ENCODE results near the gene RAB17. TPM values are rescaled to one million over a fixed set of nuclear protein-coding genes. Genes with fewer than 3 reads are reported as not detected.

RAB17 gene
- total and polyA plus RNA-seq, 2 experiments from 2014 or later: 2.9 to 3.1 TPM

- Histone ChIP-seq H3K4me1 (ENCODE audit: low read depth) (peaks cover 37% of the 10 kb centered on the region), H3K9me3 (ENCODE audit: low read depth) (no peaks in the 10 kb centered on the region), H3K36me3 (no peaks in the 10 kb centered on the region), H3K27me3 (no peaks in the 10 kb centered on the region), H3K27ac (peak overlapping the region; percentile 87), H3K4me3 (no peak overlapping the region)
- DNase-seq (ENCODE audit: low read depth in 1 of 2, low spot score in 1 of 2): no peak
- TF ChIP-seq CTCF (IDR thresholded peaks at IDR 0.05; ENCODE audit: low read depth, low read length): no peak
Observed at GRCh38 chr2:237593596-237594320, 3.2 kb upstream of the RAB17 start.

GRCh38 chr2:237593036-237593435 lies 2.5 kb upstream of the RAB17 start:
- no peaks in the 10 kb centered on the region for H3K27me3 ChIP-seq
- peak overlapping the region; percentile 87 for H3K27ac ChIP-seq
- no peak for DNase-seq (ENCODE audit: low read depth in 1 of 2, low spot score in 1 of 2)
- H3K4me3 ChIP-seq: no peak overlapping the region
- peaks cover 37% of the 10 kb centered on the region for H3K4me1 ChIP-seq (ENCODE audit: low read depth)
- no peaks in the 10 kb centered on the region for H3K9me3 ChIP-seq (ENCODE audit: low read depth)
- no peak for TF ChIP-seq CTCF (IDR thresholded peaks at IDR 0.05; ENCODE audit: low read depth, low read length)
- no peaks in the 10 kb centered on the region for H3K36me3 ChIP-seq

- no peak for TF ChIP-seq CTCF (IDR thresholded peaks at IDR 0.05; ENCODE audit: low read depth, low read length)
- no peak for DNase-seq (ENCODE audit: low read depth in 1 of 2, low spot score in 1 of 2)
- Histone ChIP-seq H3K27ac (no peak overlapping the region), H3K27me3 (no peaks in the 10 kb centered on the region), H3K36me3 (no peaks in the 10 kb centered on the region), H3K4me3 (no peak overlapping the region), H3K9me3 (ENCODE audit: low read depth) (no peaks in the 10 kb centered on the region), H3K4me1 (ENCODE audit: low read depth) (peaks cover 37% of the 10 kb centered on the region)
Observed at GRCh38 chr2:237592425-237592980, 2.0 kb upstream of the RAB17 start.

- H3K4me3 ChIP-seq: no peak overlapping the region
- H3K36me3 ChIP-seq: no peaks in the 10 kb centered on the region
- H3K4me1 ChIP-seq (ENCODE audit: low read depth): peaks cover 37% of the 10 kb centered on the region
- no peak for TF ChIP-seq CTCF (IDR thresholded peaks at IDR 0.05; ENCODE audit: low read depth, low read length)
- no peaks in the 10 kb centered on the region for H3K27me3 ChIP-seq
- H3K27ac ChIP-seq: no peak overlapping the region
- DNase-seq (ENCODE audit: low read depth in 1 of 2, low spot score in 1 of 2): peak in 1 of 2 donors; percentile 82
- H3K9me3 ChIP-seq (ENCODE audit: low read depth): no peaks in the 10 kb centered on the region
Observed at GRCh38 chr2:237591141-237591881, 777 bp upstream of the RAB17 start.

GRCh38 chr2:237588044-237588696 lies 2.4 kb downstream of the RAB17 start:
- H3K9me3 ChIP-seq (ENCODE audit: low read depth): no peaks in the 10 kb centered on the region
- no peak for DNase-seq (ENCODE audit: low read depth in 1 of 2, low spot score in 1 of 2)
- H3K27ac ChIP-seq: no peak overlapping the region
- H3K4me1 ChIP-seq (ENCODE audit: low read depth): peaks cover 18% of the 10 kb centered on the region
- H3K27me3 ChIP-seq: no peaks in the 10 kb centered on the region
- H3K36me3 ChIP-seq: no peaks in the 10 kb centered on the region
- TF ChIP-seq CTCF (IDR thresholded peaks at IDR 0.05; ENCODE audit: low read depth, low read length): no peak
- no peak overlapping the region for H3K4me3 ChIP-seq

Measured in cardiac muscle cell (in vitro differentiated cells and primary cell).